ACHN (cell line): ENCODE measurements around the gene HERC3.

Experiments used
- DNase-seq: peaks from one replicate; pipeline ENCODE4 v3.0.0-alpha.2; 2015
- in situ Hi-C: cut with HindIII; loops from 2 replicates; pipeline ENCODE4 v1.10.0; 2017; ENCODE audit warnings: low sequenced_read_pairs, low pct_ligation_motif_present, low pct_unique_long_range_greater_than_20kb

HERC3 gene

GRCh38 chr4:88753658-88754571 lies 161.6 kb downstream of the HERC3 start:
- no peak for DNase-seq
- in situ Hi-C loops, result no loop called here

GRCh38 chr4:88754796-88755195 lies 162.5 kb downstream of the HERC3 start:
- no peak for DNase-seq
- in situ Hi-C loops, result no loop called here

DNA sequence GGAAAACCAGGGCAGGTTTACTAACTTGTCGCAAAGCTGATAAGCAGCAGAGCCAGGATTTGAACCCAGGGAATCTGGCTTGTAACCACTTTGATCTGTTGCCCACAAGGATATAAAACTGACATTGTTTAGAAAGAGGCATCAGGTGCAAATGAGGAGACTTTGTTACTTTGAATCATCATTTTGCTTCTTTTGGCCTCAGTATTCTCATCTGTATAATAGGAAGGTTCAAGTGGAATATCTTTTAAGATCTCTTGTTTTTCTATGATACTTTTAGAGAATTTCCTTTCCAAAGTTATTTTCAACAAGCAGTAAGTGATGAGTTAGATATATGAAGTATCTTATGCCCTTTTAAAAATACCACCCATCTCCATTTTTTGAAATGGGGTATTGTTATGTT lies 163.2 kb downstream of the HERC3 start:
- in situ Hi-C loops, result no loop called here
- no peak for DNase-seq

DNA sequence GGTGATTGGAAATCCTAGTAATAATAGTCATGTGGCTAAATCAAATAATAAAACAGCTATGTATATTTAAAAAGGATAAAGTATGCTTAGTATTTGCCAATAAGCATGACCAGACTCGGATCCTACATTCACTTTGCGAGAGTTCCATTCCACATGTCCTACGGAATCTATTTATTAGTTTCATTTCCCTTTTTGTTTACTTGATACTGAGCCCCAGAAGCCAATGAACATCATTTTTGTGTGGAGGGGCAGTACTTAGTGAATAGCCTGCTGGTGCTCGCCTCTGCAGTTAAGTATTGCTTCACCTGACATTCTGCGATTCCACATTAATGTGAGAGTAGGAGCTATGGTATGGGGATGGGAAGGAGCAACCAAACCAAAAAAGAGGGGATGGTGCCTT lies 163.9 kb downstream of the HERC3 start:
- in situ Hi-C loops, result no loop called here
- DNase-seq, result no peak

GRCh38 chr4:88757067-88757466 lies 164.8 kb downstream of the HERC3 start:
- in situ Hi-C loops, result no loop called here

DNA sequence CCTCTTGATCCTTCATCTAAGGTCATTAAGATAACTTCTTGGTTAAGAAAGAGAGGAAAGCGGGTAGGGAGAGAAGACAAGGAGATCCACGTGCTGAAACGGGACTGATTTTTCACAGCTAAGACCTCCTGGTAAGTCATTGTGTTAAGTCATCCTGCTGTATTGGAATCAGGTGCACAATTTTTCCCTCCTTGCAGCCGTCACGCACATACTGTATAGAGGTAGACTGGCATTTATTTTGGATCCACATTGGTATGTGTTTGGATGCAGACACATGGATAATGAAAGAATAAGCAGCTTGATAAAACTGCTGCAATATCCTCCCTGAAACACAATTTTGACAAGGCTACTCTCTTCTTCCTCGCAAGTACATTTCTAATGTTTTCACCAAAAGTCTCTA lies 165.5 kb downstream of the HERC3 start:
- no peak for DNase-seq
- in situ Hi-C loops, result no loop called here

More at GRCh38 chr4:88757067-88757466, 164.8 kb downstream of the HERC3 start:
- no peak for DNase-seq
